HFF-Myc (cell line): ENCODE data around the gene PARD3B.

Experiments
- DNase-seq: peaks from one replicate; pipeline ENCODE4 v3.0.0-alpha.2; 2011; ENCODE audit warnings: low read depth; ENCODE audit errors: extremely low read depth
- H3K4me3 ChIP-seq: replicated peaks from 2 replicates; pipeline ENCODE4 v1.5.1; 2011; ENCODE audit warnings: low read depth, mild to moderate bottlenecking, control low read depth, low read length
- CTCF ChIP-seq: IDR thresholded peaks from 2 replicates; pipeline ENCODE4 v1.5.1; 2012; ENCODE audit warnings: mild to moderate bottlenecking, low read depth, low read length, control low read depth; ENCODE audit errors: missing control alignments

Gene PARD3B

GRCh38 chr2:204749319-204749718 is 204.0 kb downstream of the PARD3B start:
- no peak for DNase-seq
- no peak for TF ChIP-seq CTCF
- H3K4me3 ChIP-seq: no peak overlapping the region

- no peak overlapping the region for H3K4me3 ChIP-seq
- DNase-seq: no peak
- no peak for TF ChIP-seq CTCF
Measured at GRCh38 chr2:204750389-204750788, 205.1 kb downstream of the PARD3B start.

- TF ChIP-seq CTCF: no peak
- no peak overlapping the region for H3K4me3 ChIP-seq
- no peak for DNase-seq
Measured at GRCh38 chr2:204751472-204751871, 206.2 kb downstream of the PARD3B start.

- TF ChIP-seq CTCF: no peak
- no peak for DNase-seq
- no peak overlapping the region for H3K4me3 ChIP-seq
Measured at GRCh38 chr2:204753841-204754240, 208.6 kb downstream of the PARD3B start.

- no peak overlapping the region for H3K4me3 ChIP-seq
- TF ChIP-seq CTCF: no peak
- DNase-seq: no peak
Measured at GRCh38 chr2:204754898-204755297, 209.6 kb downstream of the PARD3B start.

GRCh38 chr2:204763974-204764703 is 218.9 kb downstream of the PARD3B start:
- no peak for TF ChIP-seq CTCF
- peak; percentile 6 for DNase-seq
- H3K4me3 ChIP-seq: no peak overlapping the region

DNA sequence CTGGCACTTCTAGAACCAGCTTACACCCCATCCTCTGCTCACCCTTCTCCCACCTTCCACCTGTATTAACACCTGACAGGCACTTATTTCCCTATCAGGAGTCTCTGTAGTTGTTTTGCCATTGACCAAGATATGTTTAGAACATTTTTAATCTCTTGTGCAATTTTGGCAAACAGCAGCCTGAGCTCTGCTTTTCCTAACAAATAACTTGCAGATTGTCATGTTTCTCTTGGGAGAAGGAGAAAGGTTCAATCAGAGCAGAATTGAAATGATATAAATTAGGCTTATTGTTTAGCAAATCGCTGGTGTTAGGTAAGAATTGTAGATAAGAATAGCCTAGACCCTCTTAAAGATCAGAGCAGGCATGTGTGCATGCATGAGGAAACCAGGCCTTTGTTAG is 225.5 kb downstream of the PARD3B start:
- no peak for DNase-seq
- H3K4me3 ChIP-seq: no peak overlapping the region
- no peak for TF ChIP-seq CTCF
